GM15510 (cell line): ENCODE data around the gene KSR2.

Source experiments
- POLR2A ChIP-seq: IDR thresholded peaks from 3 replicates; pipeline ENCODE4 v1.6.1; 2011; ENCODE audit warnings: borderline replicate concordance; ENCODE audit not compliant: insufficient read length; ENCODE audit errors: extremely low read depth

Gene KSR2

DNA sequence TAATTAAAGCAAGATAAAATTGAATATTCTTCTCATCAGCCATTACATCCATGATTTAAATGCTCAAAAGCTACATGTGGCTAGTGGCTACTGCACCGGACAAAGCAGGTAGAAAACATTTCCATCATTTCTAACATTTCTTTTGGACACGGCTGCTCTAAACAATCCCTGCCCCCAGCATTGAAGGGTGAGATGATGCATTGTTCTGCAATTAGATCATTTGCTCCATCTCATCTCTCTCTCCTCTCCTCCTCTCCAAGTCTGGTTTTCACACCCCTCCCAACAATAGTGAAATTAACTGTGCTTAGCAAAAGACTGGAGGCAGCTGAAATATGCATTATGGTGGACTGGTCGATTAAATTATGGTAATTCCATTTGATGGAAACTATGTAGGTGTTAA is 288.5 kb downstream of the KSR2 start:
- no peak for TF ChIP-seq POLR2A

- no peak for TF ChIP-seq POLR2A
Measured at GRCh38 chr12:117679776-117680175, 289.0 kb downstream of the KSR2 start.

DNA sequence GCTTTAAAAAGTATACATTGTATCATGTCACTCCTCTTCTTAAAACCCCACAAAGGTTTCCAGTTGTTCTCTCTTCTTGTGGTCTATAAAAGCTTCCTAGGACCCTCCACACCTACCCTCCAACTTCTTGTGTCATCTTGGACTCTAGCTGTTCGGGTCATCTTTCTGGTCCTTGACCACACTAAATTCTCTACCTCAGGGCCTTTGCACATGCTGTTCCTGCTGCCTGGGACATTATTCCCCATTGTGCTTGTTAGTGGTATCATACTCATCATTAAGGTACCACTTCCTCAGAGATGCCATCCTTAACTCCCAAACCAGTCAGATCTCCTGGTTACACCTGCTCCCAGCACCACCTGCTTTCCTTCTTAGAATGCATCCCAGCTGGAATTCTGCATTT is 294.0 kb downstream of the KSR2 start:
- no peak for TF ChIP-seq POLR2A

GRCh38 chr12:117674313-117674712 is 294.5 kb downstream of the KSR2 start:
- TF ChIP-seq POLR2A, result no peak

- TF ChIP-seq POLR2A, result no peak
Measured at GRCh38 chr12:117671734-117672133, 297.1 kb downstream of the KSR2 start.

DNA sequence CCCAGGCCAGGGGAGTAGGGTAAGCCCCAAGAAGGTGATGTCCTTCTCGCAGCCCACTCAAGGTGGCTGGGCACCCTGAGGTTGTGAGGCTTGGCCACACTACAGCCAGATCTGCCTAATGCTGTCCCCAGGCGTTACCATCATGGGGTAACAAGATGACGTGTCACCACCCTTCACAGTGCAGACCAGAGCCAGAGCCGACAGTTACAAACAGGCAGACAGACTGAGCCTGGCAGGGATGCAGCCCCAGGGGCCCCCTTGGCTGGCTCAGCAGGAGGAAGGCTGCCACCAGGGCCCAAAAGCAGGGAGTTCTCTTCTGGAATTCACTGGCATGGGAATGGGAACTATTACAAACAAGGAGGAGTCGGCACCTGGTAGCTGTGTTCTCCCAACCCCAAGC is 304.6 kb downstream of the KSR2 start:
- TF ChIP-seq POLR2A, result no peak

DNA sequence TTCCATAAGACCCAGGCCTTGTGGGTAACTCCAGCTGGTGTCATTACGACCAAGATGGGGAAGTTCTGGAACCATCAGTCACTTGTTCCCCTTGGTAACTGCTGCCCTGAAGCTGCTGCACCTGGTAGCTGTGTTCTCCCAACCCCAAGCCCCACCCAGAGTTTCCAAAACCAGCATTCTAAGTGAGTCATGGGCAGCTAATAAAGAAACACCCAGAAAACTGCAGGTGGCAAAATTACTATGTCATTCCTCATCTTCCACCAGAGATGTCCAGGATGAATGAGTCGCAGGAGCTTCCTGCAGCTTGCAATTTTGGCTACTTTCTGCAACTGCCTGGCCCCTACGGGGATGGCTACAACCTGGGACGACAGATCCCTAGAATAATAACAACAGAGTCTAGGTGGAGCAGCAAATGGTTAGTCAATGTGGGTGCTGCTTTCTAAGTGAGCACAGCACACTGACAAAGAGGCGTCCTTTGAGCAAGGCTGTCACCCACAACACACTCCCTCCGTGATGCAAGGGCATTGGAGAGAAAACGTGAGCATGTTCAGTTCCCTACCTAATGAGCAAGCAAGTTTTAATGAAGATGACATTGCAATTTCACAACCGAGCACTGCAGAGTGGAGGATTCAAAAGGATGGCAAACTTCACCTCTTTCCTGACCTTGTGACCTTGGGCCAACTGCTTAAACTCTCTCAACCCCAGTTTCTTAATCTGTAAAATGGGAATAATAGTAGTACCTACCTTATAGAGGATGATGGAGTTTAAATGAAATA is 306.0 kb downstream of the KSR2 start:
- no peak for TF ChIP-seq POLR2A

GRCh38 chr12:117662220-117662619 is 306.6 kb downstream of the KSR2 start:
- no peak for TF ChIP-seq POLR2A

DNA sequence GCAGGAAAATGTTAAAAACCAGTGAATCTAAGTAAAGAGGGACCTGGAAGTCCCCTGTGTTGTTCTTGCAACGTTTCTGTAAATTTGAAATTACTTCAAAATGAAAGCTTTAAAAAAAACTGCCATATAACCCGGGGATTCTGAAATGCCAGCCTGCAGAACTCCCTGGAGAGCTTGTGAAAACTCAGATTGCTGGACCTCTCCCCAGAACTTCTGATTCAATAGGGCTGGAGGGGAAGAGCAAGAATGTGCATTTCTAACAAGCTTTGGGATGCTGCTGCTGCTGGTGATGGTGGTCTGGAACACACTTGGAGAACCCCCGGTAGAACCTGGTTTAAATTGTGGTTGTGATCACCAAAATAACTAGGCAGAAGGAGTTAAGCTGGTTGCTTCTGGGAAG is 307.3 kb downstream of the KSR2 start:
- no peak for TF ChIP-seq POLR2A

GRCh38 chr12:117660896-117661295 is 307.9 kb downstream of the KSR2 start:
- TF ChIP-seq POLR2A, result no peak

DNA sequence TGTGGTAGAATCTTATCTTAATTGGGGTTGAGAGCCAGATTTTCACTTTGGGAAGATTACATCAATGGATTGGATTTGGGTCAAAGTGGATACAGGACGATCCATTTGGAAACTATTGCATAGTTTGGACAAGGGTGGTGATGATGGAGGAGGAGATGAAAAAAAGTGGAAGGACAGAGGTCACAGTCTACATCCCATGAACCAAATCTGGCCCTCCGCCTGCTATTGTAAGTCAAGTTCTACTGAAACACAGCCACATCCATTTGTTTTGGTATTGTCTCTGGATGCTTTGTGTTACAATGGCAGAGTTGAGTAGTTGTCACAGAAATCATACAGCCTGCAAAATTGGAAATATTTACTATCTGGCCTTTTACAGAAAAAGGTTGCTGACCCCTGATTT is 310.6 kb downstream of the KSR2 start:
- TF ChIP-seq POLR2A, result no peak

- TF ChIP-seq POLR2A, result no peak
Measured at GRCh38 chr12:117649796-117650195, 319.0 kb downstream of the KSR2 start.

DNA sequence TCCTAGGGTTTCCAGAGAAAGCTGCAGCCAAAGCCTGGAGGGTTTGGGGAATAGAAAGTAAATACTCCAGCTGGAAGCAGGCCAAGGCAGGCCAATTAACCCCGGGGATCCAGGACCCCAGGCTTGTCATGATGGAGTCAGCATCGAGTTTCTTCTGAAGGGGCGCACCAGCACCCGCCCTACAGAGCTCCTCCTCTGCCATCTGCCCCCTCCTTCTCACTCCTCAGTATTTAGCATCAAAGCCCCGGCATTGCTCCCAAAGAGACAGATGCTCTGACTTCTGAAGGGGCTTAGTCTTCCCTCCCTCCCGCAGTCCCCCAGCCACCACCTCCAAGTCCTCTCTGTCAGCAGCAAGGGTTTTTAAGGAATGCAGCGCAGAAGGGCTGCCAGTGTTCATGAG is 322.3 kb downstream of the KSR2 start:
- no peak for TF ChIP-seq POLR2A

DNA sequence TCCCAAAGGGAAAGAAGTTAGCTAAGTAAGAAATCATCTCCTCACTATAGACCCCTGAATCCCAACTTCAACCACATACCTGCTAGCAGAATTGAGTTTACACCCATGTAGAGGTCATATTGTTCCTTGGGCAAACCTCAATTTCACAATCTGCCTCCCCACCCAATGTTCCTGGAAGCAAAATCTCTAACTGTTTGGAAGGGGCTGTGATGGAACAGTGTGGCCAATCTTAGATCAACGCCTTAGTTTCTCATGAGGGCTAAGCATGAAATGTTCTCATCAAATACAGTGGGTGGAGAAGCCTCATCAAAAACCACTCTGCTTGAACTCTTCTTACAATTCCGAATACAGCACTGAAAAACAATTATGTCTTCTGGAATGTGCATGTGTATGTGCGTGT is 323.3 kb downstream of the KSR2 start:
- no peak for TF ChIP-seq POLR2A

- TF ChIP-seq POLR2A, result no peak
Measured at GRCh38 chr12:117643971-117644370, 324.8 kb downstream of the KSR2 start.

DNA sequence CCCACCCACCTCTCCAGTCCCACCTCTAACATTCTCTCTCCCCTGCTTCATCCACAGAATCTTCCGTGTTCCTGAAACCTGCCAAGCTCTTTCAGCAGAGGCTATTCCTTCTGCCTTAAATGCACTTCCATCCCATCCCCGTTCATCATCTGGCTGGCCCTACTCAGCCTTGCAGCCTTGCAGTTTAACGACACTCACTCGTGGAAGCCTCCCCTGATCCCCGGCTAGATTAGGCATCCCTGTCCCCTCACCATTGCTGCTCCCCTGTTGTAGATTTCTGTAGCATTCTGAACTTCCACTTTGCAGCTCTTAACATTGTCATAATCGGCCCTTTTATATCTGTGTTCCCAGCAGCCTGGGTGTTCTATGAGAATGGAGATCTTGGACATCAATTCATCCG is 326.9 kb downstream of the KSR2 start:
- no peak for TF ChIP-seq POLR2A

DNA sequence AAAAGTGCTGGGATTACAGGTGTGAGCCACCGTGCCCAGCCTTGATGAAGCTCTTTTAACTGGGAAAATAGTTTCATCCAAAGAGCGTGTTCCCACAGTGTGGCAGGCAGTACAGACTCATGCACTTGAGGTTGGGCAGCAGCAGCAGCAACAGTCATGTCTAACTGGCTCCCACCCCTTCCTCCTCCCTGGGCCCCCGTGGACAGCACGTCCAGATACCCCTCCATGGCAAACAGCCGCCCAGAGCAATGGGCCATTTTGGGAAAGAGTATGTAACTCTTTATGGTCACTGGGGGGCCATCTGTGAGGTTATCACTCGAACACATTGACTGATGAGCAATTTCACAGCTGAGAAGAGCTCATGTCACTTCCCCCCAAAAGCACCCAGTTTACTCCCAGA is 328.3 kb downstream of the KSR2 start:
- no peak for TF ChIP-seq POLR2A

- no peak for TF ChIP-seq POLR2A
Measured at GRCh38 chr12:117629454-117629853, 339.3 kb downstream of the KSR2 start.

DNA sequence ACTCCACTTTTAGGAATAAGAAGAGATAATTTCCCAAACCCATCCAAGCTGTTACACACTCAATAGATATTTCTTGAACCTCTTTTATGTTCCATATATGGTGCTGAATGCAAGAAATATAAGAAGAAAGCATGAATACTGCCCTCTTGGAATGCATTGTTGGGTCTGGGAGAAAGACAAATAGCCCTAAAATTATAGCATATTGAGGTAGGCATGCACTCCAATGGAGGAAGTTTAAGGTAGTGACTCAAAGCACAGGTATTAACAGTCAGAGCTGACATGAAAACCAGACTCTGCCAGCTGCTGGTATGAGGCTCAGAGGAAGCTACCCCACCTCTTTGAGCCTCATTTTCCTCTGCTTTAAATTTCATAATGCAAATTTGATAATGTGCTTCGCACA is 346.0 kb downstream of the KSR2 start:
- TF ChIP-seq POLR2A, result no peak
